HG03460 (cell line): ENCODE measurements around the gene LPP.

Source experiments
- ATAC-seq: cut with Tn5 transposase; IDR thresholded peaks from one replicate; pipeline ENCODE4 v1.9.1; 2021; ENCODE audit not compliant: unreplicated experiment

The LPP gene

DNA sequence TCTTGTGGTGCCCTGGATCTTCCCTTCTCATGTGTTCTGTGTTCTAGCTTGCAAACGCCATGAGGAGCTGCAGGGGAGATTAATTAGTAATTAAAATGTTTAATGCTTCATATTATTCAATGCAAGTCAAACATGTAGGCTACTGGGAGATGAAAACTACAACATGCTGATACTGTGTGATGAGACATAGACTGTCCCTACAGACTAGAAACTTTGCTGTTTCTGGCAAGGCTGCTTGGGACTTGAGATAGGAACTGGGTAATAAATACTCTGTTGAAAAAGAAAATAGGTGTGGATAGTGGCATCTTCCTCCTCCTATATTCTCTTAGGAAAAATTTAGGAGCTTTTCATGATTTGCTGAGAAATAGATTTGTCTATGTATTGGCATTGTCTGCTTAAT is 379.2 kb downstream of the LPP start:
- ATAC-seq: no peak

DNA sequence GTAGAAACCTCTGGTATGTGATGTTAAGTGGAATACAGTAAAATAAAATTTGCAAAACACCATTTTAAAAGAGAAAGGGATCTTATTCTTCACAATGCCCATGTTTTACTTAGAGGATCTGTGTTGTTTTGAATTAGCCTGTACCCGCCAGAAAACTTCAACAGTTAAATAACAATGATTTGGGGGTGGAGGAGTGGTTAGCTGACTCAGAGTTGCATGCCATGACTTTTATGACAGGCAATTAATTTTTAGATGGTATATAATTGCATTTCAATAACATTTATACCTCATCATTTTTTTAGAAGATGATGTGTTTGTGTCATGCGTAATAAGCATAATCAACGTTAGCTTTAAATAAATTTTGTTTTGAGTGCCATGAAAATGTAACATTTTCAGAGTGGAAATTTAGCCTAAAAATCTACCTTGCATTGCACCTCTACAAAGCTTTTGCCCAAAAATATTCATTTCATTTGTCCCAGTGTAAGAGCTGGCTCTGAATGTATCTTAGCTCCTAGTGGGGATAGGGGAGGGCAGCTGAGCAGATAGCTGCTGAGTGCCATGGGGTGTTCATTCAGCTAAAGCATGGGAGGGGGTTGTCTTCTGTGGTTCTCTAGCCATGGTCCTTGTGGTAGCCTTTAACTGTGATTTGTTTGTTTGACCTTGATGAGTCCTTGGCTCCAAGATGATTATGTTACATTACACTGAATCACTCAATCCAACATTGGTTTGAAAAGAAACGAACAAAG is 379.8 kb downstream of the LPP start:
- no peak for ATAC-seq

DNA sequence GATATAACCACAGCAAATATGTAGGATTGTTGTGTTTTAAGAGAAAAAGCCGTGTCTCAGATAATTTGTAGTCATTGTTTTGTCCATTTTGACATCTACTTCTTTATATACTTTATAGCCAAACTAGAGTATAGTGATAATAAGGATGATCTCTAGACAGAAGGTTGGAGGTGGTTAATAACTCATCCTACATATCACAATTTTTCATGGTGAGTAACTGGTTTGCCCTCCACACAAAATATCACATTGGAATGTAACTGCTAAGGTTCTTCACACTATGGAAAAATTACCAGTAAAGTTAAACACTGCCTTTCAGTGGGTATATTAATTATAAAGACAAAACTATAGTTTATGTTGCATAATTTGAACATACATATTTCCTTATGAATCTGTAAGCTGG is 380.7 kb downstream of the LPP start:
- ATAC-seq: no peak

DNA sequence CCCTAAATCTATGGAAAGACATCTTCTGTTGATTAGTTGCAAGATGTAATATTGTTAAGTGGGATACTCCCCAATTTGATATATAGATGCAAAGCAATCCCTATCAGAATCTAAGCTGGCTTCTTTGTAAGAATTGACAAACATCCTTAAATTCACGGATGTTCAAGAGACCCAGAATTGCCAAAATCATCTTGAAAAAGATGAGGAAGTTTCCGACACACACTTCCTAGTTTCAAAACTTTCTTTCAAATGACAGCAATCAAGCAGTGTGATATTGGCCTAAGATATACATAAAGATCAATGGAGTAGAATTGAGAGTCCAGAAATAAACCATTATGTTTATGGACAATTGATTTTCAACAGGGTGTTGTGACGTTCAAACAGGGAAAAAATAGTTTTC is 383.6 kb downstream of the LPP start:
- no peak for ATAC-seq

GRCh38 chr3:188539037-188539436 is 385.1 kb downstream of the LPP start:
- ATAC-seq: no peak

DNA sequence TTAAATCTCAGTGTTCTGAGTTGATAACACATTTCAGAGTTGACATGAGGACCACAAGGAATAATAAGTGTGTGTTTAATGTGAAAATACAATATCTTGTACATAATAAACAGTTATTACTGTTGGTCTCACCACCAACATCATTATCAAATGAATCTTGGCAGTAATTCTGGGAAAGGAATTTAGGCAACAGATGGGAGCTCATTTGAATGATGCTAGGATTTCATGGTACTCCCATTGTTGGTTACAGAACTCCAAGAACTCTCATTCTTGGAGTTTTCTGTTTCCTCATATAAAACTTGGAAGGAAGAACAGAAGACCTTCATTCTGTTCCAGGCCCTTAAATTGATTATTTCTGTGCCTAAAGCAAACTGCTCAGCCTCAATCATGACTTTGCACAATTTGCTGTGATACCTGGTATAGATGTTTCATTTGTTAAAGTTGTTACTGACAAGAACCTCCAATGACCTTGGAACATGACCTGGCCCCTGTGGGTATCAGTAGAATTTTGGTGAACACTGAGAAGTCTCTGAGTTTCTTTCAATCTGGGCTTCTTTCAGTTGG is 385.8 kb downstream of the LPP start:
- ATAC-seq: no peak

- ATAC-seq: no peak
These were observed 388.2 kb downstream of the LPP start for GRCh38 chr3:188542196-188542595.

DNA sequence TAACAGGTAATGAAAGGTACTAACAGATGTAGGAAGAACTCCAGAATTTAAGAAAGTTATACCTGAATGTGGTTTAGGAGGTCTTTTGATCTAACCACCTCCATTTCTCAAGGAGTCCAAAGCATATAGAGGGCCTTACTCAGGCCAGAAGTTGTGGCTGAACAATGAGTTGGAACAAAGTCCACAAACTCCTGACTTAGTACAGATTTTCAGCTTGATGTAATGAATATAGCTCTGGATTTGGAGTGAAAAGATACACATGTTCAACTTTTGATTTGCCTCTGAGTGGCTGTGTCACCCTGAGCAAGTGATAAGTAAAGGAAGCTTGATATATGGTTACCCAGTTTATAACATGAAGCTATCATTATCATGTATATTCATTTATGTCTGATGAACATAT is 390.1 kb downstream of the LPP start:
- no peak for ATAC-seq

- no peak for ATAC-seq
These were observed 393.1 kb downstream of the LPP start for GRCh38 chr3:188546835-188547670.

DNA sequence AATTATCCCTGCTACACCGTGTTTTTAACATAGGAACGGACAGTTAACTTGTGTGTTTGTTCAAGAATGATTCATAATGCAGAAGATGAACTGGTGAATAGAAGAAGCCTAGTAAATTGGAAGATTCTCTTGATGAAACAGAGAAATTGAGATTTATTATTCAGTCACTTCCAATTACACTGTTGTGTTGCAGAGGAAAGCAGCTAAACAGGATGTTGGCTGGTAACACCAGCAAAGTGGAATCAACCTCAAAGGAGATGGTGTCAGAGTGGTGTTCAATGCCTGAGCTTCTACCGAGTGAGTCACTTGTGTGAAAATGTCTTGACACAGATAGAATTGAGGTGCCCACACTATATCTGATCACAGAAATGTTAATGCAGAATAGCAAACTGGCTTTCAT is 399.6 kb downstream of the LPP start:
- no peak for ATAC-seq

GRCh38 chr3:188554404-188554803 is 400.4 kb downstream of the LPP start:
- no peak for ATAC-seq

DNA sequence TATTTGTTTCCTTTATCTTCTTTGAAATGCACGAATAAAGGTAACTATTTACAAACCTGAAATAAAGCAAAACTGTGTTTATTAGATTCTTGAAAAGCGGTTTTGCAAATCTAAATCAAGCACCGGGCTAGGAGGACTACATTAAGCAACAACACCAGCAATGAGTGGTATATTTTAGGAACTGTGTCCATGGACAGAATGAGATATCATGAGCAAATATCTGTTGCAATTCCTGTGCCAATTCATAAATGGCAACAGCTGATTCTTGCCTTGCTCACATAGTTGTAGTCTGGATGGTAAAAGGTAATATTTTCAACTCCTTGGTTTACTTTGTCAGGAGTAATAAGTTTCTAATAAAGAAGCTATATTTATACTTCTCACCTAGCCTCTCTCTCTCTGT is 403.3 kb downstream of the LPP start:
- no peak for ATAC-seq

DNA sequence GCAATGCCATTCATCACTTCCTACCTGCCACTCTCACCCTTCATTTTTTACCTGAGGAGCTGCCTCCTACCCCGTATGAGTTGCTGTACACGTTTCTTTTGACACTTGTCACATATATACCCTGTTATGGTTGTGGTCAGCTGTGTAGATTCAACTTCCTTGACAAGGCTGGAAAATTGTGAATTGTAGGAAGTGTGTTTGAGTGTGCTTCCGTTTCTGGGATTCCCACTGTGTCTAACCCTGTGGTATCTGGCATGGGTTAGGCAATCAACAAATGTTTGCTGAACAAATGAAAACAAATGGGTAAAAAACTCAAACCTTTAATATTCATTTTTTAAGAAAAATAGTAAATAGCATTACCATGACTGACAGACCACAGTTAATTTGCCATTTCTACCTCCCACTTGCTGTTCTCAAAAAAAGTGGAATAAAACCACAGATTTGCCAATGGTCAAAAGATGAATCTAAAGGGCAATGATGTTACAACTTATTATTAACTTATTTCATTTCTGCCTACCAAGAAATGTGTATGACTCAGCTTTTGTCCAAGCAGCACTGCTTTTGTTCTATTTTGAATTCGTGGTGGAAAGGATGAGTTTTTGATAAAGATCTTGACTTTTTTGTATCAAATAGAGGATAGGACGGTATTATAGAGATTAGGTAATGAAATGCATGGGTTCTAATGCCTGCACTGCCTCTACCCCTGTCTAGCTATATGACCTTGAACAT is 404.6 kb downstream of the LPP start:
- no peak for ATAC-seq

DNA sequence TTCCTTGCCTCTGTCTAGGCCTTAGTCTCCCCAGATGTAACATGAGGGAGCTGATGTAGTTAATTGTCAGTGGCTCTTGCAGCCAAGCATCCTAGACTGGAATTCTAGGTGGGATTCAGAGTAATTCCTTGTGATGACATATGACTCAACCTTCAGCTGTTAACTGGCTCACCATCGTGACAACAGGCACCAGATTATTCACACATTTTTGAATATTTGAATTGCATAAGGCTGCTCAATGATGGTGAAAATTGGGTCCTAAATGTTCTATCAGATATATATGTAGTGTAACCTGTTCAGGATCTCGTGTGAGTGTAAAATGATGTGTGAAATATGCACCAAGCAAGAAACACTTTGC is 405.1 kb downstream of the LPP start:
- ATAC-seq: no peak

DNA sequence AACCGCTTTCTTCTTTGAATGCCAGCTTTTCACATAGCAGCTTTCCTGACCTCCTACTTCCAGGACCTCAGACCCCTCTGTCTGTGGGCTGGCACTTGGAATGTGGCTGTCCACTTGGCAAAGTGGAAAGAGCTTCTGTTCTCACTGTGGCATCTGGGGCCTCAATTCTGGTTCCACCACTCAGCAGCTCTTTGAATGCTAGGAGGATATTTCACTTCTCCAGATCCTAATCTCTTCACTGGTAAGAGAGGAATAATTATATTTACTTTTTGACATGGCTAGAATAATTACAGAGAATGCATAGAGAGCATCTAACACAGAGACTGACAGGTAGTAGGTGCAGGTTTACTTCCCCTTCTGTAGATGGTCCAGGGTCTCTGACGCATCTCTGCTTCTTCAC is 405.9 kb downstream of the LPP start:
- ATAC-seq: no peak

GRCh38 chr3:188562144-188562543 is 408.2 kb downstream of the LPP start:
- no peak for ATAC-seq

- no peak for ATAC-seq
These were observed 413.7 kb downstream of the LPP start for GRCh38 chr3:188567478-188568195.

- no peak for ATAC-seq
These were observed 414.8 kb downstream of the LPP start for GRCh38 chr3:188568736-188569135.

GRCh38 chr3:188571531-188572095 is 417.7 kb downstream of the LPP start:
- no peak for ATAC-seq

DNA sequence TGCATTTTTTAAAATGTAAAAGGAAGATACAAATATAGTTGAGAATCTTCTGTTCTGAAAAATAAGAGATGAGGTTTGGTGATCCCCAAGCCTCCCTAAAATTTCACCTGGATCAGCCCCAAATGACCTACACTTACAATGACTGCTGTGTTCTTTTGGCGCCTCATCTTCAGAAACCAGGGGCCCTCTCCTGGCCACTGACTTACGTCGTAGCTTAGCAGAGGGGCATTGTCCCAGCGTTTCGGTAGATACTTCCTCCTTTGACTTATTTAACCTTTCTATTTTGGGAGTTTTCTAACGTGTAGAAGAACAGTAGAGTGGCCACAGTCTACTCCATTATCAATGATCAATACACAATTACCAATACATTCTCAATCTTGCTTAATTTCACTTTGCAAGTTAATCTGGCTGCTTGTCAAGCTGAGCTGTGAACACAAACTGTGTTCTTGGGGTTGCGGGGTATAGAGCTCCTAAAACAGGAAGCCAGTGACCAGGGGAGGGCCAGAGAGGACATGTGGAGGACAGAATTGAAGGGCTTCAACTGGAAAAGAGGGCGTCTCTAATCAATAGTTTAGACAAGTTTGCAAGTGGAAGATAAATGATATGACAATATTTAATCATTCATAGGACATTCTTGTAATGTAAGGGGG is 419.5 kb downstream of the LPP start:
- no peak for ATAC-seq
